GM06990 (cell line): ENCODE data around the gene KRTAP2-3.
"Not testable (repeated sequence)": the region's sequence is repeated elsewhere in the genome, so short reads cannot be mapped to it uniquely, and the experiment has no call there.

Experiments used
- DNase-seq: peaks from one replicate; pipeline ENCODE4 v3.0.0-alpha.2; 2011; ENCODE audit not compliant: insufficient read length; ENCODE audit errors: extremely low read depth
- H3K27me3 ChIP-seq: replicated peaks from 2 replicates; pipeline ENCODE4 v1.6.0; 2011; ENCODE audit warnings: low read length; ENCODE audit not compliant: control insufficient read depth, insufficient read depth
- H3K36me3 ChIP-seq: 2 replicates; pipeline ENCODE4 v1.5.1; 2011; ENCODE audit warnings: low read length; ENCODE audit not compliant: control insufficient read depth, insufficient read depth
- H3K4me3 ChIP-seq: replicated peaks from 2 replicates; pipeline ENCODE4 v1.5.1; 2011; ENCODE audit warnings: low read depth, mild to moderate bottlenecking, control low read depth, low read length
- TF ChIP-seq, protein P1 (sequence below): IDR thresholded peaks from 2 replicates; pipeline ENCODE4 v1.5.1; 2011; ENCODE audit warnings: low read length, control low read depth, mild to moderate bottlenecking, inconsistent platforms; ENCODE audit not compliant: insufficient read depth, poor library complexity, severe bottlenecking

KRTAP2-3 gene

DNA sequence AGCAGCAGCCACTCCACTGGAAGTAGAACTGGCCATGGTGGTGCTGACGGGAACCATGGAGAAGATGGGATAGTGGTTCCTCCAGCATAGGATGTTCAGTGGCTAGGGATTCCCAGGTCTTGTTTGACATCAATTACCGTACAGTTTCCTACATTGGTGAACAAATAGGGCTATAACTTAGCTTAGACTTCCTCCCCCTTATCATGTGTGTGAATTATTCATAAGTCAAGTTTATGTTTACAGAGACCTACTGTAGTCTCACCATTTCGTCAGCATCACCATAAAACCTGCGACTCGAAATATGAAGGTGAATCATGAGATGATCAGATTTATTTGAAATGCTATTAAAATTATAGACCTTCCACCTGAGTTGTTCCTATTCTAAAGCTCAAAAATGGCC is 1.2 kb downstream of the KRTAP2-3 start:
- TF ChIP-seq, protein P1, sequence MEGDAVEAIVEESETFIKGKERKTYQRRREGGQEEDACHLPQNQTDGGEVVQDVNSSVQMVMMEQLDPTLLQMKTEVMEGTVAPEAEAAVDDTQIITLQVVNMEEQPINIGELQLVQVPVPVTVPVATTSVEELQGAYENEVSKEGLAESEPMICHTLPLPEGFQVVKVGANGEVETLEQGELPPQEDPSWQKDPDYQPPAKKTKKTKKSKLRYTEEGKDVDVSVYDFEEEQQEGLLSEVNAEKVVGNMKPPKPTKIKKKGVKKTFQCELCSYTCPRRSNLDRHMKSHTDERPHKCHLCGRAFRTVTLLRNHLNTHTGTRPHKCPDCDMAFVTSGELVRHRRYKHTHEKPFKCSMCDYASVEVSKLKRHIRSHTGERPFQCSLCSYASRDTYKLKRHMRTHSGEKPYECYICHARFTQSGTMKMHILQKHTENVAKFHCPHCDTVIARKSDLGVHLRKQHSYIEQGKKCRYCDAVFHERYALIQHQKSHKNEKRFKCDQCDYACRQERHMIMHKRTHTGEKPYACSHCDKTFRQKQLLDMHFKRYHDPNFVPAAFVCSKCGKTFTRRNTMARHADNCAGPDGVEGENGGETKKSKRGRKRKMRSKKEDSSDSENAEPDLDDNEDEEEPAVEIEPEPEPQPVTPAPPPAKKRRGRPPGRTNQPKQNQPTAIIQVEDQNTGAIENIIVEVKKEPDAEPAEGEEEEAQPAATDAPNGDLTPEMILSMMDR = no peak
- no peak for DNase-seq
- no peak overlapping the region for H3K4me3 ChIP-seq
- no peaks in the 10 kb centered on the region for H3K36me3 ChIP-seq
- H3K27me3 ChIP-seq = no peaks in the 10 kb centered on the region; the same call in 1 of the 2 replicates

DNA sequence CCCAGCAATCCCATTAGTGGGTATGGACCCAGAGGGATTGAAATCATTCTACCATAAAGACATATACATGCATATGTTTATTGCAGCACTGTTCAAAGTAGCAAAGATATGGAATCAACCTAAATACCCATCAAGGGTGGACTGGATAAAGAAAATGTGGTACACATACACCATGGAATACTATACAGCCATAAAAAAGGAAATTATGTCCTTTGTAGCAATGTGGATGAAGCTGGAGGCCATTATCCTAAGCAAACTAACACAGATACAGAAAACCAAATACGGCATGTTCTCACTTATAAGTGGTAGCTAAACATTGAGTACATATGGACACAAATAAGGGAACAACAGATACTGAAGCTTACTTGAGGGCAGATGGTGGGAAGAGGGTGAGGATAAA is 2.4 kb downstream of the KRTAP2-3 start:
- Histone ChIP-seq H3K4me3 (no peak overlapping the region), H3K36me3 (no peaks in the 10 kb centered on the region), H3K27me3 (no peaks in the 10 kb centered on the region; the same call in 1 of the 2 replicates)
- no peak for DNase-seq
- TF ChIP-seq, protein P1 = no peak

DNA sequence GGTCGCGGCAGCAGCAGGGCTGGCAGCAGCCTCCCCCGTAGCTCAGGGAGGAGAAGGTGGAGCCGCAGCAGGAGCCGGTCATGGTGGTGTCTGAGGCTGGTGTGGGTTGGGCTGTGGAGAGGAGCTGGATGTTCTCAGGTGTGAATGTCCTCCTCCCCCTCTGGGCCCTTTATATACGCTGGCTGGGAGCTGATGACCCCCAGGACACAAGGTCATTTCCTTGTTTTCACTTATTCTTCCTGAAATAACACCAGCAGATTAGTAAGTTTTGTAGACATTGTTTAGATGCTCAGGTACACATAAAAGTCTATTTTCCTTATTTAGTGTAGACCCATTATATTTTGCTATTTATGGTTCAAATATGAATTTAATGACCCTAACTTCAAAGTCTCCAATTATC is 4.8 kb downstream of the KRTAP2-3 start, which contains the start of gene KRTAP2-2:
Gene KRTAP2-2 (minus strand): TSS at position 101 of the 400 bp plus-strand sequence. CDS start 19 bp downstream, at position 82.
- H3K4me3 ChIP-seq, H3K36me3 ChIP-seq, H3K27me3 ChIP-seq, DNase-seq: not testable (repeated sequence)

DNA sequence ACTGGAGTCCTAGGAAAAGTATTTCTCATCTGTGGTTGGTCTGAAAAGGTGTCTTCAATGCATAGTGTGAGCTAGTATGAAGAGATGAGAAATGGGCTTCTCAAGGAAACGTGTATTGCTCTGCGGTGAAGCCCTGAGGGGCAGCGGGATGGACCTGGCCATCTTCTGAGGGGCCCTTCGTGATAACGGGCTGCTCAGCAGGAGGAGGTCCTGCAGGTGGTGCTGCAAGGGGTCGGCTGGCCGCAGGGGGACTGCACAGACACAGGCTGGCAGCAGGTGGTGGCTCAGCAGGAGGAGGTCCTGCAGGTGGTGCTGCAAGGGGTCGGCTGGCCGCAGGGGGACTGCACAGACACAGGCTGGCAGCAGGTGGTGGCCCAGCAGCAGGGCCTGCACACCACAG is 5.4 kb downstream of the KRTAP2-3 start:
- not testable (repeated sequence) for H3K4me3 ChIP-seq, H3K36me3 ChIP-seq, DNase-seq, H3K27me3 ChIP-seq

DNA sequence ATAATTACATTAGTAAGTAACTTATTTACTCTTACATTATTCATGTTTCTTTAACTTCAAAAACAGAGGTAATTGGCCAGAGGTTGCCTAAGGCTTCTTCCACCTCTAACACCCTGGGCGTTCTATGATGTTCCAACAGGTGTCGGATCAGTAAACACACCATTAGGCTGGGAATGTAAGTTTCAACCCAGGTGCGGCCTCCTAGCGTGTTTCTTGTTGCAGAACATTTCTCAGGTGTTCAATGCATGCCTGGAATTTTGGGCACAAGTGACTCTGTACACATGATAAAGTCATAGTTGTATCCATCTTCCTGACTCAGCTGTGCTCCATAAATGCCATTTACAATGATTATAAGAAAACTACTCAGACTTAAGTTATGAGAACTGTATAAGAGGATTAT is 5.9 kb downstream of the KRTAP2-3 start:
- TF ChIP-seq, protein P1 = no peak
- no peak for DNase-seq

DNA sequence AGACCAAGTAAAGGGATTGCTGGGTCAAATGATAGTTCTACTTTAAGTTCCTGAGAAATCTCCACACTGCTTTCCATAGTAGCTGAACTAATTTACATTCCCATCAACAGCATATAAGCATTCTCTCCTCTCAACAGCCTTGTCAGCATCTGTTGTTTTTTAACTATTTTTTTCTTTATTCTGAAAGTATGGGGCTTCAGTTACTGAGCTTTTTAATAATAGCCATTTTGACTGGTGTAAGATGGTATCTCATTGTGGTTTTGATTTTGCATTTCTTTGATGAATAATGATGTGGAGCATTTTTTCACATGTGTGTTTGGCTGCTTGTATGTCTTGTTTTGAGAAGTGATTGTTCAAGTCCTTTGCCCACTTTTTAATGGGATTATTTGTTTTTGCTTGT is 7.3 kb downstream of the KRTAP2-3 start:
- Histone ChIP-seq H3K4me3 (no peak overlapping the region), H3K36me3 (no peaks in the 10 kb centered on the region), H3K27me3 (no peaks in the 10 kb centered on the region)
- TF ChIP-seq, protein P1 = no peak
- DNase-seq = no peak

More for the DNA sequence above, 5.9 kb downstream of the KRTAP2-3 start:
- H3K36me3 ChIP-seq = no peaks in the 10 kb centered on the region
- H3K4me3 ChIP-seq = no peak overlapping the region
- H3K27me3 ChIP-seq = no peaks in the 10 kb centered on the region

DNA sequence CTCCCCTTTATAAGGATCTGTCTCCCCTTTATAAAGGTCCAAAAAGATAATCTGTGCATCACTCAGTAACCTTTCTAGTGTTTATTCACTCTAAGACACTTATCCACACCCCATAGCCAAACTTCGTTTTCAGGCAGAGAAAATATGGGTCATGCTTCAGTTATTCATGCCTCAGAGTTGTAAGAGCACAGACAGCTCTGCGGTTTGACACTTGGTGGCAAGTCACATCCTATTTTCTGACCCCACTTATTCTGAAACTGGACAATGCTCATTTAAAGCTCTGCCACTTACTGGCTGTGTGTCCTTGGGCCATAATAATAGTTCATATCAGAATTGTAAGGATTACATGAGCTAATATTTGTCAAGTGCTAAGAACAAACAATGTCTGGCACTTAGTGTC is 10.8 kb downstream of the KRTAP2-3 start:
- Histone ChIP-seq H3K27me3 (no peaks in the 10 kb centered on the region), H3K36me3 (no peaks in the 10 kb centered on the region), H3K4me3 (no peak overlapping the region)
- TF ChIP-seq, protein P1 = no peak
- DNase-seq = no peak
